Suppressor macrophage treated with lipopolysaccharide for 4 hours (primary cell): Measurements from ENCODE around the gene SLC8B1.
A peak's percentile ranks its signal among the peaks of the same experiment; 100 is the strongest.

ENCODE experiments used
- DNase-seq: peaks from one replicate; pipeline ENCODE4 v3.0.0-alpha.2; 2020

The SLC8B1 gene

GRCh38 chr12:113267621-113268020, 67.3 kb downstream of the SLC8B1 start:
- DNase-seq: no peak

DNA sequence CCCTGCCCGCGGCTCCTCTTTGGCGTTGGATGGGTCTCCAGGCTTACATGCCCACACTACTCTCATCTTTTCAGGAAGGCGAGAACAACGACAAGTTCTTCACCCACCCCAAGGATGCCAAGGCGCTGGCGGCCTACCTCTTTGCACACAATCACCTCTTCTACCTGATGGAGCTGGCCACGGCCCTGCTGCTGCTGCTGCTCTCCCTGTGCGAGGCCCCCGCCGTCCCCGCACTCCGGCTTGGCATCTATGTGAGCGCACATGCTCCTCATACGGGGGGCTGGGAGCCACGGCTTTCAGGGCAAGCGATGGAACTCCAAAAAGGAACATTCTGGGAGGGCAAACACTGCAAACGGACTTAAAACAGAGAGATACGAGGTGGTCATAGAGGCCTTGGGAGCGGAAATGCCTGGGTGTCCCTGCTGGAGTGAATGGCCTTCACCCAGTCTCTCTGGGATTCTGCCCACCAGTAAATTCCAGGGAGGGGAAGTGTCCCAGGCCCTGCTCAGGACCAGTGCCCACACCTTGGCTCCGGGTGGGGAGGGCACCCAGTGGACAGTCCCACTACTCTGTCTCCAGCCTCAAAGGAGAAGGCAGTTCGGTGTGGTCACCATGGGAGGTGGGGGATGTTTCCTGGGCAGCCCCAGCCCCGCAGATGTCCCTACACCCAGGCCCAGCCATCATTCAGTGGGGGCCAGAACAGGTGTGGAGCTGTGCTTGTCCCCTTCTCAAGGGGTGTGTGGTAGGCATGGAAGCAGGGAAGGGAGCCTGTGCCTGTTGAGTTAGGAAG, 68.6 kb downstream of the SLC8B1 start:
- DNase-seq: no peak

- no peak for DNase-seq
Observed at GRCh38 chr12:113263431-113263963, 71.4 kb downstream of the SLC8B1 start.

DNA sequence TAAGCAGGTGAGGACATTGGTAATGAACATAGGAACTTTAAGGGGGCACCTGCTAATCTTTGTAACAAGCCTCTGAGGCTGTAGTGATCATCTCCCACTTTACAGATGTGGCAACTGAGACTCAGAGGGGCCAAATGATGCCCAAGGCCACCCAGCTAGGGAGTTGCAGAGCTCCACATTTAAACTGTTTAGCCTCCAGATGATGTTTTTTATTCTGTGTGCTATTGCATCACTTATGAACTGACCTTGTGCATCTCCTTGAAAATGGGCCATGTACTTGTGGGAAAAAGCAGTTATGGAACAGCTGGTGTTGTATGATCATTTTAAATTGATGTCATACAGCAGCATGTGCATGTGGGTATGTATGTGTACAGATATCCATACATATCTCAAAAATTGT, 72.2 kb downstream of the SLC8B1 start:
- DNase-seq: no peak

DNA sequence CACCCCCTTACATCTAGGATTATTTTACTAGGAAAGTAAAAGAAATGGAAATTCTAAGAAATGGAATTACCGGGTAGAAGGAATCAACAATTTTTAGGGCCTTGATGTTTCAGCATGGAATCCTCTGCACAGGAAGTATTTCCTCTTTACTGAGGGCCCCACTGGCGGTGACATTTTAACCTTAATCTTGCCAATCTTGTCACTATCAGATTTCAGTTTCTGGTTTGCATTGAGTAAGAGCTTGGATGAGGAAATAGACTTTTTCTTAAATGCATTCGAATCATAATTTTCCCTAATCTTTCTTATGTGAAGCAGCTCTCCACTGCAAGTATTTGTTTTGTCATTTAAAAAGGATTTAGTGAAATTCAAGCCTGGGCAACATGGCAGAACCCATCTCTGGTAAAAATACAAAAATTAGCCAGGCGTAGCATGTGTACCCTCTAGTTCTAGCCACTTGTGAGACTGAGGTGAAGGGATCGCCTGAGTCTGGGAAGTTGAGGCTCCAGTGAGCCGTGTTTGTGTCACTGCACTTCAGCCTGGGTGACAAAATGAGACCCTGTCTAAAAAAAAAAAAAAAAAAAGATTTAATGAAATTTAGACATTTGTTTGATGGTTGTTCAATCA, 73.0 kb downstream of the SLC8B1 start:
- peak; percentile 87 for DNase-seq

DNA sequence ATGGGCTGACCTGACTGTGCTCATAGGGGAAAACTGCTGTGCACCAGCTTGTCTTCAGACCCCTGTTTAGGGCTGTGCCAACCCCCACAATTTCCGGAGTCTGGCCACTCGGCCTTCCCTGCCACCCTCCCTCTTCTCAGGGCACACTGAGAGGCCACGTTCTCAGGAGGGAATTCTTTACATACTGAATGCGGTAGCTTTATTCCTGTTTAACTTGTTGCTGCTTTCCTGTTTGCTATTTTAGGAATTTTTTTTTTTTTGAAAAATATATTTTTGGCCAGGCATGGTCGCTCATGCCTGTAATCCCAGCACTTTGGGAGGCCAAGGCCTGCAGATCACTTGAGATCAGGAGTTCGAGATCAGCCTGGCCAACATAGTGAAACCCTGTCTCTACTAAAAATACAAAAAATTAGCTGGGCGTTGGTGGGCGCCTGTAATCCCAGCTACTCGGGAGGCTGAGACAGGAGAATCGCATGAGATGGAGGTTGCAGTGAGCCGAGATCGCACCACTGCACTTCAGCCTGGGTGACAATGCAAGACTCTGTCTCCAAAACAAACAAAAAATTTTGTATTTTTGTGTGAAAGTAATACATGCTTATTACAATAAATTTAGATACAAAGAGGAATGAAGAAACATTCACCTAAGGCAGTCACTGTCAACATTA, 74.1 kb downstream of the SLC8B1 start:
- no peak for DNase-seq

DNA sequence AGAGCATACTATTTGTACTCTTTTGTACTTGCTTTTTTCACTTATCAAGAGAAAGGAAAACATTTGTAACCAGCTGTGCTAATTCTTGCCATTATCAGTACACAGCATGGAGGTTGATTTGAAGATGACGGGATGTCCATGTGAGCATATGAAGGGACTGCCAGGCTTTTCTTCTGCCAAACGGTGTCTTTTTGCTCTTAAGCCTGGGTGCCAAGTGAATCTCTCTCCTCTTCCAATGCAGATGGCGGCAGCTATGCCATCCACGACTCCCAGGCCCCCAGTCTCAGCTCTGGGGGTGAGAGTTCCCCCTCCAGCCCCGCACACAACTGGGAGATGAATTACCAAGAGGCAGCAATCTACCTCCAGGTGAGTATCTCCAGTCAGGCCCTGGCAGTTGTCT, 74.8 kb downstream of the SLC8B1 start:
- no peak for DNase-seq

DNA sequence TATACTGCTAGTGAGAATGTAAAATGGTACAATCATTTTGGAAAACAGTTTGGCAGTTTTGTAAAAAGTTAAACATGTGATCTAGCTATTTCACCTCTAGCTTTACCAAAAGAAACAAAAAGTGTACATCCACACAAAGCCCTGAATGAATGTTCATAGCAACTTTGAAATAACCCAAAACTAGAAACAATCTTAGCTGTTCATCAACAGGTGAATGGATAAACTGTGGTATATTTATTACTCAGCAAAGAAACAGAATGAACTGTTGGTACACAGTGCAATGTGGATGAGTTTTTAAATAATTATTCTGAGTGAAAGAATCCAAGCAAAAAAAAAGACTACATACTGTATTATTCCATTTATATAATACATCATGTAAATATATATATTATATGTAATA, 77.3 kb downstream of the SLC8B1 start:
- no peak for DNase-seq

DNA sequence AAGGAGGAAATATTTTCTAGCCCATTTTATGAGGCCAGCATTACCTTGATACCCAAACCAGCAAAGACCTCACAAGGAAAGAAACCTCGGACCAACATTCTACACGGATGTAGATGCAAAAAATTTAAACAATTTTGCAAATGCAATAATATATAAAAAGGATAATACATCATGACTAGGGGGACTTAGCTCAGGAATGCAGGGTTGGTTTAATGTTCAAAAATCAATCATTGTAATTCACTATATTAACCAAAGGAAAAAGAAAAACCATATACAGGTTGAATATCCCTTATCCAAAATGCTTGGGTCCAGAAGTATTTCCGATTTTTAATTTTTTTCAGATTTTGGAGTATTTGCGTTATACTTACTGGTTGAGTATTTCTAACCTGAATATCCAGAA, 80.6 kb downstream of the SLC8B1 start:
- no peak for DNase-seq

GRCh38 chr12:113253532-113254285, 81.2 kb downstream of the SLC8B1 start:
- DNase-seq: no peak

DNA sequence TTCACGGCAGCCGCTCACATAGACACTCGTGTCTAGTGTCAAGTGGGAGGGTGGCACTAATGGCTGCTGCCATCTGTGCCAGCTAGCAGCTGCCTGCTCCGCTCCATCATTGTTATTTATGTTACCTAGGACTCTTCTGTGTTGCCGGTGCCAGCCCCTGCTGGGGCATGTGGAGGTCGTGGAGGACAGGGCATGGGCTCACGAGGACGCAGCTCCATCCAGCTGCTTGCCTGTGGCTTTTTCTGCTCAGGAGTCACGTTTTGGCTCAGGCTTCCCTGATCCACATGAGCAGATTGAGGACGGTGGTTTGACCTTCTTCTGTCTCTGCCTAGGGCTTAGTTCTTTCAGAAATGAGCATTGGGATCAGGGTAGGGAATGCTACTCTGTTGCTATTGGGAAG, 82.4 kb downstream of the SLC8B1 start:
- no peak for DNase-seq

DNA sequence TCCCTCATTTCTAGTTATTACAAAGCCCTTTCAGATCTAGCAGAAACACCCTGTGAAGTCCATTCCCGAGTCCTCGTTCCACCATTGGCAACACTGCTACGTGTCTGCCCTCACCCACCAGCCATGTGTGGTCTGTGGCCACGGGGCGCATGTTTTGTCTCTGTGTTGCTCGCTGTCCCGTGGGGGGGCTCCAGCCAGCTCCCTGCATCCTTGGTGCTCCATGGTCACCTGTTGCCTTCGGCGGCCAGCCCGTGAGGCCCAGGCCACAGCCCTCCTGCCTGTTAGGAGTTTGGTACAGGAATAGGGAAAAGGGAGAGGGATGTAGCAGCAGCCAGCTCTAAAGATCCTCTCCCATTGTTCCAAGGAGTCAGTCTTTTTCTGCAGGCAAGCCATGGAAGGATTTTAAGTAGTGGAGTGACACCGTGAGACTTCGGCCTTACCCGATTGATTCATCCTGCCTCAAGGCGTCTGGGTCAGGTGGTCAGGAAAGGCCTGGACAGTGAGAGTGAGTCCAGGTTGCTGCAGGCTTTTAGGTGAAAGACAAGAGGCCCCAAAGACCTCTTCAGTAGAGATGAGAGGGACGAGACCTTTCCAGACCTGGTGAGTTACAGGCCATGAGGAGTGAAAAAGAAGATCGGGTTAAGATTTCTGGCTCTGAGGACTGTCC, 83.4 kb downstream of the SLC8B1 start:
- no peak for DNase-seq

GRCh38 chr12:113250045-113250444, 84.9 kb downstream of the SLC8B1 start:
- DNase-seq: no peak

DNA sequence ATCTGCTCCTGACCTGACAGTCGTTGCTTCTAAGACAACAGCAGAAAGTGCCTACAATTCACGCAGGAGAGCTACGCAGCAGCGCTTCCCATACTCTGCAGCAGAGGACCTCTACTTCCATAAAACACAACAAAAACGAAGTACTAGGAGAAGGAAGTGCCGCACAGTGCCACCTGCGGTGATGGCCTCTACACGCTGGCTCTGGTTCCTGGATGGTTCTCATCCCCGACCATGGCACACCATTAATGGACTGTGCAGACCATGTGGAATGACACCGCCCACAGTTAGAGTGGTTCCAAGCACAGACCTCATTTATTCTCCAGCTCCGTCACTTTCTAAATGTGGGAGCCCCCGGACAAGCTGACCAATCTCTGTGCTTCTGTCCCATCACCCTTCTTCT, 85.4 kb downstream of the SLC8B1 start:
- DNase-seq: no peak

DNA sequence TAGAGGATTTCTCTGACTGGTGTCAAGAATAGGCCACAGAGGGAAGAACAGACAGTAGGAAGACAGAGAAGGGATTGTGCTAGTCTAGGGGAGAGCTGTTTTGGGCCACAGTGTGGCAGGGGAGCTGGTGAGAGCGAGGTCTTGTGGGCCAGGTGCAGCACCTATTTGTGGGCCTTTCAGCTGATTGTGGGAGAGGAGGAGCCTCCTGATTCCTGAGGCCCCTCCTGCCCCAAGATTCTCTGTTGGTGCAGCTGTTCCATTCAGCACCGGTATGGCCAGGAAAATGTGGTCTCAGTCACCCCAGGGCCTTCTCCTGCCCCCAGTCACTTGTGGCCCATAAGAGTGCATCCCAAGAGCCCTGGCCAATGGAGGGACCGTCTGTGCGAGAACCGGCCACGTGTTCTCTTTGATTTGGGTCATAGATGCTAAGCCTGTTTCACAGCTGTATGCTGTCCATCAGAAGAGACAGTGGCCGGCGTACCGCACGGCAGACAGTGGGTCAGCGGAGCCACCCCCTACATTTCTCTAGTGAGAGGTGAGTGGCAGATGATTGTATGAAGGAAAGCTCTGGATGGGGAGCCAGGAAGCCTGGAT, 86.0 kb downstream of the SLC8B1 start:
- no peak for DNase-seq
